Stimulated activated CD4-positive, alpha-beta T cell treated with anti-CD3 and anti-CD28 coated beads, Interleukin-15, amount 100 ng/mL, for 24 hours (primary cell): ENCODE measurements around the gene VCL.
"Not testable (repeated sequence)": the region's sequence is repeated elsewhere in the genome, so short reads cannot be mapped to it uniquely, and the experiment has no call there.

ENCODE experiments used
- DNase-seq: peaks from one replicate; pipeline ENCODE4 v3.0.0-alpha.2; 2020

VCL gene

DNA sequence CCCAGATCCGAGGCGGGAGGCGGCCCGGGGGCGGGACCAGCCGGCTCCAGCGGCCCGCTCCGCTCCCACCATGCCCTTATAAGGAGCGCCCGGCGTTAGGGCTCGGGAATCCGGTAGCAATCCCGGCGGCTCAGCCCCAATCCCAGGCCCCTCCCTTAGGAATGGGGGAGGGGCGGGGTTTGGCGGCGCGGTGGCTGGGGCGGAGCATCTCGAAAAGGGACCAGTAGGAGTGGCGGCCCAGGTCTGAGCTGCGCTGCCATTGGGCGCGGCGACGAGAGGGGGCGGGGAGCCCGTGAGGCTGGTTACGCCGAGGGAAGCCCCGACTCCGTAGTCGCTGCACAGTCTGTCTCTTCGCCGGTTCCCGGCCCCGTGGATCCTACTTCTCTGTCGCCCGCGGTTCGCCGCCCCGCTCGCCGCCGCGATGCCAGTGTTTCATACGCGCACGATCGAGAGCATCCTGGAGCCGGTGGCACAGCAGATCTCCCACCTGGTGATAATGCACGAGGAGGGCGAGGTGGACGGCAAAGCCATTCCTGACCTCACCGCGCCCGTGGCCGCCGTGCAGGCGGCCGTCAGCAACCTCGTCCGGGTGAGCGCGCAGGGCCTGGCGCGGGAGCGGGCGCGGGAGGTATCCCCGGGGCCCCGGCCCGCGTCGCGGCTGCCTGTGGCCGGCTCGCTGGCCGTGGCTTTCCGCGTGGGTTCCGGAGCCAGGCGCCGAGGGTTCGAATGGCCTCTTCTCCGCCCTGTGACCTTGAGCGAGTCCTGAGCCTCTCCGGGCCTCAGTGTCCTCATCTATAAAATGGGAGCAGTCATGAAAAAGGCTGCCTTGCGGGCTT is at the start of gene VCL:
TSS of gene VCL (plus strand) at position 330 of the 836 bp plus-strand sequence. CDS start at position 422, 92 bp downstream.
- DNase-seq = peak; percentile 98

DNA sequence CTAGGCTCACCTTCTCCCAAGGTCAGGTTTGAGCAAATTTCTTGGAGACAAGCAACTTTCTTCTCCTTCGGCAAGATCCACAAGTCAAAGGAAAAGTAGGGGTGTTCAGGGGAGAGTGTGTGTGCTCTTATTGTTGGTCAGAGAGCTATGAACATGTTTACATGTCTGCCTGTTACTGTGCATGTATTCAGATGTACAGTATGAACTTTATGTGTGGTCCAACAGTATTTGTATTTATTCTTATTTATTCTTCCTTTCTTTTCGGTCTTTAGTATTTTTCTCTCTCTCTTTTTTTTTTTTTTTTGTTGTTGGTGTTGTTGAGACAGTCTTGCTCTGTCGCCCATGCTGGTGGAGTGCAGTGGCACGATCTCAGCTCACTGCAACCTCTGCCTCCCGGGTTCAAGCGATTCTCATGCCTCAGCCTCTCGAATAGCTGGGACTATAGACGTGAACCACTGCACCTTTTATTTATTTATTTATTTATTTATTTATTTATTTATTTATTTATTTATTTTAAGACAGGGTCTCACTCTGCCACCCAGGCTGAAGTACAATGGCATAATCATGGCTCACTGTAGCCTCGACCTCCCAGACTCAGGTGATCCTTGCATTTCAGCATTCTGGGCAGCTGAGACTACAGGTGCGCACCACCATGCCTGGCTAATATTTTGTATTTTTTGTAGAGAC is 48.8 kb upstream of the VCL start:
- no peak for DNase-seq

DNA sequence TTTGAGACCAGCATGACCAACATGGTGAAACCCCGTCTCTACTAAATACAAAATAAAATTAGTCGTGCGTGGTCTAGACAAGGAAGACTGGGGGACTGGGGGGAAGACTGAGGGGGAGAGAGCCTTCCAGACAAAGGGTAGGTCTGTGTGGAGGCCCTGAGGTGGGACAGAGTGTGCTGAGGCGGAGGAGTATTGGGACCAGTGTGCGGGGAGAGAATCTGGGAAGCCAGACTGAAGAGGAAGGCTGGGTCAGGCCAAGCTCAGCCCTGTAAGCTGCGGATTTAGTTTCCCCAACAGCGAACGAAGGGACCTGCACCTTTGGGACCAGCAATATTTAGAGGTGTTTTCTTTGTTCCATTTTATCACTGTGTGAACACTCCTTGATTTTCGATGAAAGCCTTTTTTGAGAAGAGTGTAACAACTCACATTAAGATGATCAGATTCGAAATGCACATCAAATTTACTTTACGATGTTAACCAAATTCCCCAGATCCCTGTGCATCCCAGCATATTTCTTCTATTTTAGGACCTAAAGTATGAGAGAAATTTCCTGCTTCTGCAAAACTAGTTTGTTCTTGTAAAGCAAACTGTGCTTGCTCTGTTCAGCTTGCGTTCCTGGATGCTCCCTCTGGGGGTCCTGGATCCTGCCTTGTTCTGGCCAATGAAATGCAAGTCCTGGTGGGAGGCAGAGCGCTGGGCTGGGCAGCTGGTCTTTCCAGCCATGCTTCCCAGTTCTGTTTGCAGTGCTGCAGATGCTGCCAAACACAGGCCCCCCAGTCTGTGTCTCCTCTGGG is 47.6 kb upstream of the VCL start:
- DNase-seq = no peak

DNA sequence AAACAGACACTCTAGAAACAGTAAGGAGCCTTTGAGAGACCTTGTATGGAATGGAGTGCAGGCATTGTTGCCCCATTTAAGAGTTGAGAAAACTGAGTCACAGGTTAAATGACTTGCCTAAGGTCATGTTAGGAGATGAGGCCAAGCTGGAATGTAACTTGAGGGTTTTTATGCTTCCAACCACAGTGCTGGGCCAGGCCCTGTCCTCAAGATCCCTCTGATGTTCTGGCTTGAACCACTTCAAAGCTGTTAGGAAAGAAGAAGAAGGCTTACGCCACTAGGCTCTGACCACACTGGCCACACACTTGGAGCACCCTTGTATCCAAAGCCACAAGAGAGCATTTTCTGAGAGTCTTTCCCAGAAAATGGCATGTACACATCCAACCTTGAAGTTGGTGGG is 44.3 kb upstream of the VCL start:
- no peak for DNase-seq

DNA sequence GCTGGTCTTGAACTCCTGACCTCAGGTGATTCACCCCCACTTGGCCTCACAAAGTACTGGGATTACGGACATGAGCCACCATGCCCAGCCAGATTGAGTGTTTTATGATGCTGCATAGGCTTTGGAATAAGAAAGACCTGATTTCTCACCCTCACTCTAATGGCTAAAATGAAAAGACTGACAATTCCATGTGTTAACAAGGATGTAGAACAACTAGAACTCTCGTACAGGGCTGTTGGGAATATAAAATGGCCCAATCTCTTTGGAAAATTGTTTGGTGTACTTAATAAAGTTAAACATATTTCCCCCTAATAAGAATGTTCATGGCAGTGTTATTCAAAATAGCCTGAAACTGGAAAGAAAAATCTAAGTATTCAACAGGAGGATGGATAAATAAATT is 43.2 kb upstream of the VCL start:
- no peak for DNase-seq

DNA sequence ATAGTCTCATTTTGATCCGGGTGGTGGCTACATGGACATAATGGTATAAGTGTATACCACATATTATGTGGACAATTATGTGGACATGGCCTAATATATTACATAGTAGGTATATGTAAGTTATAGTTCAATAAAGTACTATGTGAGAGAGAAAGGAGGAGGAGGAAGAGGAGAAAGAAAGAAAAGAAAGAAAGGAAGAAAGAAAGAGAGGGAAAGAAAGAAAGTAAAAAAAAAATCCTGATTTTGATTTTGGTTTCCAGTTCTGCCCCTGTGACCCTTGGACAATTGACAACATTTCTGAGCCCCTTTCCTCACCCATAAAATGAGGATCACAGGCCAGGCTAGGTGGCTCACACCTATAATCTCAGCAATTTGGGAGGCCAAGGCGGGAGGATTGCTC is 42.2 kb upstream of the VCL start:
- no peak for DNase-seq

DNA sequence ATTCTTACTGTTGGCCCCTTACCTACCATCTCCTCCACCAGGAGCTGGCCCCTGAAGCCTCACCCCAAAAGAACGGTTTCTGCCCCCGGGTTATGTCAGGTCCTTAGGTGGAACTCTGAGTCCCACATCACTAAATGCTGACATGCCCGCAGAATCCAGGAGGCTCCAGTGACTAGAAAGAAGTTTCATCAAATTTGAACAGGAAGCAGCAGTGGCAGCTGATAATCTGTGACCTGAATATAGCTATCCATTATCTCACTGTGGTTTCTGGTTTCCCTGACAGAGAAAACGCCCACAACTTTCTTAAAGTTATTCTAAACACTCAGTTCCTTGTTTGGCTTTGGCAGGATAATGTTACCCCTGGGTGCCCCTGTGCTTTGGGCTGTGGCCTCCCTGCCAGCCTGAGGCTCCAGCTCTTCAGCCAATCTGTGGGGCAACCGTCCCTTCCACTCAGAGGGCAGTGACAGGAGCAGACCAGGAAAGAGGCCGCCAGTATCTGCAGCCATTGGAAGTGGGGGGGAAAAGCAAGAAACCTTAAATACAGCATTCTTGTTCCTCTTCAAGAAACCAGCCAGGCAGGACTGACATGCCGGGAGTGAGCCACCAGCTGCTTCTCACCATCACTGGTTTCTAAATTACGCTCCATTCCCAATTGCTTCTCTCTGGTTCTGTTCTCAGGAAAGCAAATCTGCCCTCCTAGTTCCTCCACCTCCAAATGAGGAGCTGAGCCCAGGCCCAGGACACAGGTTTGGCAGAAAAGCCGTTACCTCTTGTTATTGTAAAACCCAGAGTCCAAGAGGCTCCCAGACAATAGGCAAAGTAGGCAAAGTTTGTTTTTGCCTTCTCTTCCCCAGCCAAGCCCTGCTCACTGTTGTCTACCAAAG is 41.2 kb upstream of the VCL start:
- DNase-seq = peak; percentile 38

DNA sequence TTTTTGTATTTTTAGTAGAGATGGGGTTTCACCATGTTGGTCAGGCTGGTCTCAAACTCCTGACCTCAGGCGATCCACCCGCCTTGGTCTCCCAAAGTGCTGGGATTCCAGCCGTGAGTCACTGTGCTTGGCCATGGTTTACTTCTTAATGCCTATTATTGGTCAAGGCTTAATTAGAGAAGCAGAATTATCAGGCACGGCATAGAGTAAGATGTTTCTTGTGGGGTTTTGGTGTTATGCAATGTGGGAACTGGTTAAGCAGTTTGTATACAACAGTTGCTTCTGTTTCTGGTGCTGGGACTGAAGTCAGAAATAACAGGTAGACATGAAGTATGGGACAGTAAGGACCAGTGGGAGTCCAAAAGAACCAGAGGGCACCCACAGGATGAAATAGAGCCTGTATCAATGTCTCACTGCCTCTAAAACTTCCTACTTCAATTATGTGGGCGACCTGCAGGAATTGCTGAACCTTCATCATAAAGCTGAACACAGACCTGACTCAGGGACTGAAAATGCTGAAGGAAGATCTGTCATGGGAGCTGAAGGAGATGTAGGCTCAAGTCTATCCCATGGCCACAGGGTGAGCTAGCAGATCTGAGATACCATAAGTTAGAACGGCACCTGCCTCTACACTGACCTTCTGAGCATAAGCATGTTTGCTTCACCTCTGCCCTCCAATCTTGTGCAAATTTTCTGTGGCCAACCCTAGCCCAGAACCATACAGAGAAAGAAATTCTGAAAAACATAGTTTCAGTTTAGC is 38.3 kb upstream of the VCL start:
- DNase-seq = no peak

DNA sequence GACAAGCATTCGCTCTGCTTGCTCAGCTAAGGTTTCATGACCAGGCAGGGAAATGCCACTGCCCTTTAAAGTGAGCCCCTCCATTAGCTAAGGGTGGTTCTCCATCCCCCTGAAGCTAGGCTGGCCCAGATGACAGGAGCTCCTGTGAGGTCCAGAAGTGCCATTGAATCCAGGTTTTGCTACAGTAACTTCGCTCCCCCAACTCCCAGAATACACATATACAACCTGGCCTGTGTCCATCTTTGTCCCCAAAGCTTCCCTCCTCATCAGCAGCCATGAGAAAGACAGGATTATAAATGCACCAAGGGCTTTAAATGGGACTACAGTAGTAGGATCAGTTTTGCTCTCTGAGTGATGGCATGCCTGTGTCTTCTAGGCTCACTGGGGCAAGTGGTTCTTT is 35.5 kb upstream of the VCL start:
- no peak for DNase-seq

DNA sequence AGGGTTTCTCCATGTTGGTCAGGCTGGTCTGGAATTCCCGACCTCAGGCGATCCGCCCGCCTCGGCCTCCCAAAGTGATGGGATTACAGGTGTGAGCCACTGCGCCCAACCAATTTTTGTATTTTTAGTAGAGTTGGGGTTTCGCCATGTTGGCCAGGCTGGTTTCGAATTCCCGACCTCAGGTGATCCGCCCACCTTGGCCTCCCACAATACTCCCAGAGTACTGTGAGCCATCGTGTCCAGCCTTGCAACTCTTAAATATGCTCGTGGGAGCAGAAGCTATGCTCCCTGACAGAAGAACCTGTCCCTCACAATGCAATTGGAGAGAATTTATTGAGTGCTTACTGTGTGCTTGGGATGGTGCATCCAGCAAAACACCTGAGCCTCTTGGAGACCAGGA is 34.4 kb upstream of the VCL start:
- not testable (repeated sequence) for DNase-seq

DNA sequence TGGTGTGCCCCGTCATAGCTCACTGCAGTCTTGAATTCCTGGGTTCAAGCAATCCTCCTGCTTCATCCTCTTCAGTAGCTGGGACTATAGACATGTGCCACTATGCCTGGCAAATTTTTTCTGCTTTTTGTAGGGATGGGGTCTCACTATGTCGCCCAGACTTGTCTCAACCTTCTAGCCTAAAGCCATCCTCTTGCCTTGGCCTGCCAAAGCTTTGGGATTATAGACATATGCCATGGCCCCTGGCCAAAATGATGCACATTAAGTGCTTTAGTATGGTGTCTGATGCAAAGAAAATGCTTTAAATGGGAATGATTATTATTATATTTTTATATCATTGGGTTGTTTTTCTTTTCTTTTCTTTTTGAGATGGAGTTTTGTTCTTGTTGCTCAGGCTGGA is 33.2 kb upstream of the VCL start:
- DNase-seq = no peak

DNA sequence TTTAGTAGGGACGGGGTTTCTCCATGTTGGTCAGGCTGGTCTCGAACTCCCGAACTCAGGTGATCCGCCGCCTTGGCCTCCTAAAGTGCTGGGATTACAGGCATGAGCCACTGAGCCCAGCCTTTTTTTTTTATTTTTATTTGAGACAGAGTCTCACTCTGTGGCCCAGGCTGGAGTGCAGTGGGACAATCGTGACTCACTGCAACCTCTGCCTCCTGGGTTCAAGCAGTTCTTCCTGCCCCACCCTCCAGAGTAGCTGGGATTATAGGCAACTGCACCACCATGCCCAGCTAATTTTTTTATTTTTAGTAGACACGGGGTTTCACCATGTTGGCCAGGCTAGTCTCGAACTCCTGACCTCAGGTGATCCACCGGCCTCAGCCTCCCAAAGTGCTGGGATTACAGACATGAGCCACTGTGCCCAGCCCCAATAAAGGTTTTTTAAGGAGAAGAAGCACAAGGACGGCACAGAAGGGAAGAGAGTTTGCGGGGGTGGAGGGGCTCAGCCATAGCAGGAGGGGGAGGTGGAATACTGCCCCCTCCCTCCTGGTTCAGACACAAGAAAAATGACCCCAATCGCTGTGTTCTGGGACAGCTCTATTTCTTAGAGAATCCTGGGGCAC is 32.5 kb upstream of the VCL start:
- not testable (repeated sequence) for DNase-seq

DNA sequence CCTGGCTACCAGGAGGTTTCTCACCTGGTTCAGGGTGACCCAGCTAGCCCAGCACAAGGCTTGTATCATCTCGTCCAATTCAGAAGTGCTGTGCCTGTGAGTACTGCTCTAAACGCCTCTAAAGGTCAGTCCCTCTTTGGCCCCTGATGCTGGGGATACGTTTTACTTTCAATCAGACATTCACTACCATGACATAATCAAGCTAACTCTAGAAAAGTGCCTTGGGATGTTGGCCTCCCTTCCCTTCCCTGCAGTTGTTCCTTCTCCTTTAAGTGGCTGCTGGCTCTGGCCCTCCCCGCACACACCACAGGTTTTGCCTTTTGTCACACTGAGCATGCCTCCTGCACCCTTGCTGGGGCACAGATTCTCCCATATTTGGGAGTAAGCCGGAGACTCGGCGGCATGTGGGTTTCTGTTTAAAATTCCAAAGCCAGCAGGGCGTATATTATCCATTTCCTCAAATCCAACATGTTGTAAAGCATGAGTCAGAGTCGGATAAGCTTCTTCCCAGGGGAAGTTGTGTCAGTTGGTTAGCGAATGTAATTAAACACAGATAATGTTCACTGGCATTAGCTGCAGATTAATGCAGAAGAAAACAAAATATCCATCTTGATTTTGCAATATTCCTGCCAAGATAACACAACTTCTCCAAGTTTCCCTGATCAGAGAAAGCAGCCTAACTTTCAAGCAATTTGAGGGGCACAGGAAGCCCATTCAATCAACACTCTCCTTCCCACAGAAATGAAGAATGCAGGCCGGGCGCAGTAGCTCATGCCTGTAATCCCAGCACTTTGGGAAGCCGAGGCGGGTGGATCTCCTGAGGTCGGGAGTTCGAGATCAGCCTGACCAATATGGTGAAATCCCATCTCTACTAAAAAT is 31.8 kb upstream of the VCL start:
- DNase-seq = no peak

DNA sequence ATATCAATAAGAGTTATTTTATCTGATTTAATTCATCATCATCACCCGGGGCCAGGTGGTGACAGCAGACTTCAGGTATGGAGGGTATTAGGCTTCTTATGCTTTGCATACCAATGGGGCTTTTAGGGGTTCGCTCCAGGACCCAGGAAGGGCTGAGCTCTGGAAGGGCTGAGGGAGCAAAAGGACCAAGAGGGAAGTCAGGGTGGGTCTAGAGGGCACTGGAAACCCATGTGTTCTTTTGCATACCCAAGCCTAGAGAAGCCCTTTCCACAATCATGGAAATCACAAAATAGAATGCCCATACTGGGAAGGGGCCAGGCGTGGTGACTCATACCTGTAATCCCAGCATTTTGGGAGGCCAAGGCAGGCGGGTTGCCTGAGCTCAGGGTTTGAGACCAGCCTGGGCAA is 30.9 kb upstream of the VCL start:
- DNase-seq = no peak

DNA sequence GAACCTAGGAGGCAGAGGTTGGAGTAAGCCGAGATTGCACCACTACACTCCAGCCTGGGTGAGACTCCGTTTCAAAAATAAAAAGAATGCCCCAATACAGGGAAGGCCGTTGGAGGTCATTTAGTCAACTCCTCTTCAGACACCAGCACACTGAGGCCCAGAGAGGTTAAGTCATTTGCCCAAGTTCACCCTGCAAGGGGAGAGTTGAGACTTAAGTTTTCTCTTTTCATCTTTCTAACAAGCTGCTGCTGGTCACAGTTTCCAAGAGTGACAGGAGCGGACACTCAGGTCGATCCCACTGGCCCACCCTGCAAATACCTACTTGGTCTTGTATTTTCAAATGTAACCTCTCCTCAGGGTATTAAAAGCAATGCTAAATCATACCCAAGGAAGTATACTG is 30.4 kb upstream of the VCL start:
- DNase-seq = no peak

DNA sequence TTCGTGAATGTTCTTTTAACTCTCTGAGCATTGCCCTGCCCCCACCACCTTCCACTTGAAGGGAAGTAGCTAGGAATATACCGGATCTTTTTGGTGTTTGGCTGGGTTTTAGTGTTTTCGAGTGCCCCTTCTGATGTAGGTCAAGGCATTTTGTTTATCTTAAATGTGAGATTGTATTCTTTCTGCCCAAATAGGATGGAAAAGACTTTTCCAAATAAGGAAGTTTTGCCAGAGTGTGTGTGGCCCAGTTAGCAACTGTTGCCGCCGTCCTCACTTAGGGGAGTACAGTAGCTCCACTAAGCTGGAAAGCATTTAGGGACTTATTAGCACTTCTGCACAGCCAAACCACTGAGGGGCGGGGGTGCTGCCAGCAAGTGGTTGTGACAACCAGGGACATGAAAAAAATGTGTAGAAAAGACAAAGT is 29.8 kb upstream of the VCL start:
- no peak for DNase-seq

DNA sequence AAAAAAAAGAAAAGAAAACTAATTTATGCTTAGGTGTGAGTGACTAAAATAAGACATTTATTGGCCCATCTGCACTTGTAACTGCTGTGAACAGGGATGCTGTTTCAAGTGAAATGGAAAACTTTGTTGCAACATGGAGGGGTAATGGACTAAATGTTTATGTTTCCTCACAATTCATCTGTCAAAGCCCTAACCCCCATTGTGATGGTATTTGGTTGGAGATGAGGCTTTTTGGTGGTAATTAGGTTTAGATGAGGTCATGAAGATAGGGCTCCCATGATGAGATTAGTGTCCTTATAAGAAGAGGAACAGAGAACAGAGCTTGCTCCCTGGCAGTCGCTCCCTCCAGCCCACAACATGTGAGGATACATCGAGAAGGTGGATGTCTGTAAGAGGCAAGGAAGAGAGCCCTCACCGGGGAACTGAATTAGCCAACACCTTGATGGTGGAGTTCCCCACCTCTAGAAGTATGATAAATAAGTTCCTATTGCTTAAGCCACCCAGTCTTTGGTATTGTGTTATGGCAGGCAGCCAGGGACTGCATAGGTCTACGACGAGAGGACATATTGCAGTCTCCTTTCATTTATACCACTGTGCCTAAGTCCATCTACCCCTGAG is 28.6 kb upstream of the VCL start:
- DNase-seq = no peak

DNA sequence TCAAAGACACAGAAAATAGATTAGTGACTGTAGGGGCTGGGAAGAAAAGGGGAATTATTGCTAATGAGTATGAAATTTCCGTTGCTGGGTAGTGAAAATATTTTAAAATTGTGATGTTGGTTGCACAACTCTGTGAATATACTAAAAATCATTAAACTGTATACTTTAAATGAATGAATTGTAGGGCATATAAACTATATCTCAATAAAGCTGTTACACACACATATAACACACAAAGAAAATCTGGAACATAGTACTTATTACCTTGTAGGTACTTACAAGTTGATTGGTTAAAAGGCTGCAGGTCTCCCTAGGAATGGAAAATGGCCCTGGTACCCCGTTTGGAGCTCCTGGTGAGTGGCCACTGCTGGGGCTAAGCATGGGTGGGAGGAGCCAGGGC is 27.1 kb upstream of the VCL start:
- no peak for DNase-seq

DNA sequence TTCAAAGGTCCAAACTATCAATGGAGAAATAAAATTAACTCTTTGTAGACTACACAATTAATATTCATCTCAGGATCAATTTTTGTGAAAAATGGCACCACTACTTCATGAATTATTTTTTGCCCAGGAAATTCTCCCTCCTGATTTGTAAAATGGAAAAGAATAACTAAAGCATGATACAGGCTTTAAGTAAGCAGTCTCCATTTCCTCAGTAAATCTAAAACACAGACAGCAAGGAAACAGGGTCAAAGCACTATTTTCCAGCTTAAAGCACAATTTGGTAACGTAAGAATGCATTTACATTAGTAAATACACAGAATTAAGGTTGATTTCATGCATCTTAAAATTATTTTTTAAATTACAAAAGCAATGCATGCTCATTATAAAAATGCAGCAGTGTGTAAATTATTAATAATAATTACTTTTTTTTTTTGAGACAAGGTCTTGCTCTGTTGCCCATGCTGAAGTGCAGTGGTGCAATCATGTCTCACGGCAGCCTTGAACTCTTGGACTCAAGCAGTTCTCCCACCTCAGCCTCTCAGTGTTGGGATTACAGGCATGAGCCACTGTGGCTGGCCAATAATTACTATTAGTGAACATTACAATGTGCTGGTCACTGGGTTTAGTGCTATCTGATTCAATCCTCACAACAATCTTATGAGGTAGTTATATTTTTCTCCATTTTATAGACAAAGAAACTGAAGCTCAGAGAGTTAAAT is 26.1 kb upstream of the VCL start:
- DNase-seq = no peak
